Medulla oblongata (tissue), 1 donor: Measurements from ENCODE around the gene PLCB3.

Experiments
- DNase-seq: peaks from one replicate; pipeline ENCODE4 v3.0.0-alpha.2; 2015; ENCODE audit errors: extremely low spot score

PLCB3 gene

DNA sequence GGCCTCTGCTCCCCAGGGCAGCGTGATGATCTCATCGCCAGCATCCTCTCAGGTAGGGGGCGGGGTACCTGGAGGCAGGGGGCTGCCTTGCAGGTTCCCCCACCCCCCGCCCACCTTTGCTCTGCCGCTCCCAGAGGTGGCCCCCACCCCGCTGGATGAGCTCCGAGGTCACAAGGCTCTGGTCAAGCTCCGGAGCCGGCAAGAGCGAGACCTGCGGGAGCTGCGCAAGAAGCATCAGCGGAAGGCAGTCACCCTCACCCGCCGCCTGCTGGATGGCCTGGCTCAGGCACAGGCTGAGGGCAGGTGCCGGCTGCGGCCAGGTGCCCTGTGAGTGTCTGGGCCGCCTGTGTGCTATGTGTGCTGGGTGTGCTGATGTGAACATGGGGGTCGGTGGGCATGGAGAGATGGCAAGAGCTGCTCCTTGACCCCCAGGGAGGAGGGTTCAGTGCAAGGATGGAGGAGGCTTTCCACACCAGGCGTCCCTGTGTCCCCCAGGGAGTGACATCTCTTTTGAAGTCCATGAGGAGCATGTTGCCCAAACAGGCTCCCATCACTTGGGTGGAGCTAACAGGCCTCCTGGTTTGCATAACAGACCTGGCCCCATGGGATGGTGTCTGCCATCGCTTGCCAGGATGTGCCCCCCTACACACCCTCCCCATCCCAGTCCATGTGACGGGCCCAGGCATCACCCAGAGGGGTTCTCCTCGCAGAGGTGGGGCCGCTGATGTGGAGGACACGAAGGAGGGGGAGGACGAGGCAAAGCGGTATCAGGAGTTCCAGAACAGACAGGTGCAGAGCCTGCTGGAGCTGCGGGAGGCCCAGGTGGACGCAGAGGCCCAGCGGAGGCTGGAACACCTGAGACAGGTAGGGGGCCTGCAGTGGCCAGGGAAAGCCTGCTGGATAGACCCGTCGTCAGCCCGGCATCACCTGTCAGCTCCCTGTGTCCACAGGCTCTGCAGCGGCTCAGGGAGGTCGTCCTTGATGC lies 14.1 kb downstream of the PLCB3 start:
- no peak for DNase-seq

- no peak for DNase-seq
Measured at GRCh38 chr11:64266339-64266738, 15.0 kb downstream of the PLCB3 start.

- no peak for DNase-seq
Measured at GRCh38 chr11:64267207-64267945, 16.0 kb downstream of the PLCB3 start.

- peak; percentile 22 for DNase-seq
Measured at GRCh38 chr11:64268025-64268892, 16.9 kb downstream of the PLCB3 start.

DNA sequence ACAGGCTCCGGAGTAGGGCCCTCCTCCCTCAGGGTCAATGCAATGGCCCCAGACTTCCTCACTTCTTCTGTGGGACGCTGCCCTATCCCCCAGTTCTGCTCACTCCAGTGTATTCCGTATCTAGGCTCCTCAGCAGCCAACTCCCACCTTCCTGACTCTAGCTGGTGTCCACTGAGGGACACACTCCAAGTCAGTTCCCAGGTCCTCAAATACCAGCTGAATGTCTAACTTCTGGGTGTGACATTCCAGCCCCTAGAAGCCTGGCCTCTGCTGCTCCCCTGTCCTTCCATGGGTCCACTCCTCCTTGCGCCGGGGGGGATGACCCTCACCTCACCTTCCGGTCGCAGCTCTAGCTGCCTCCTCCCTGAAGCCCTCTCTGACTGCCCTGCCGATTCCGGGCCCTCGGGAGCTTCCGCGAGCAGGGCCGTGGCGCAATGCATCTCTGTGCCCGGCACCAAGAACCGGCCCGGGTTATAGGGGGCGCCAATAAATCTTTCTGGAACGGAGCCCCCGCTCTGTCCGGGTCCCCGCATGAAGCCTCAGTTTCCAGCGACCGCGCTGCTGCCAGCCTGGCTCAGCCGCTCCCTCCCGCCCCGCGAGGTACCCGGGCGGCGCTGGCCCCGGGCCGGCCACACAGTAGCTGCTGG lies 17.7 kb downstream of the PLCB3 start:
- peak; percentile 33 for DNase-seq

DNA sequence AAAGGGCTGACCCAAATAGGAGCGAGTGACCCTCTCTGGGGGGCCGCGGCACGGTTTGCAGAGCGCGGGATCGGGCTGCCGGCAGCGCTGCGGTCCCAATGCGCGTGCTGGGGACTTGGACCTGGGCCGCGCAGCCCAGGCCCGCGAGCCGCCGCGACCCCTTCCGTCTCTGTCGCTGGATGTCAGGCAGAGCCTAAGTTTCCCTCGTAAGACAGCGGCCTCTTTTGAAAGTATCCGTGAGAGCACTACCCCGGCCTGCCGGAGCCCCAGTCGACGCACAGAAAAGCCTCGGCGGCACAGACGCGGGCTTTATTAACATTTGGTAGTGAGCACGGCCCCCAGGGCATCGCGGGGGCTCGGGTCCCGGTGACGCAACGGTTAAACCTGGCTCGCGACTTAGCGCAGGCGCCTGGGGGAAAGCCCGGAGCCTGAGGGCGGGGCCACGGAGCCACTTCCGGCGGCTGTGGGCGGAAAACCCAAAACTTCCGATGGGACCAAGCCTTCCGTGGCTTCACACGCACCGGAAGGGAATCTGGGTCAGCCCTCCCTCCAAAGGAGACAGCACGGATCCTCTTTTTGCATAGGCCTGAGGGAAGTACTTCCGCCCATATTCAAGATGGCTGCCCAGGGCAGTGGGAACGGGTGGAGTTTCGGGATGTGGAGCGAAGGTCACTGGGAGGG lies 18.4 kb downstream of the PLCB3 start:
- peak; percentile 100 for DNase-seq

DNA sequence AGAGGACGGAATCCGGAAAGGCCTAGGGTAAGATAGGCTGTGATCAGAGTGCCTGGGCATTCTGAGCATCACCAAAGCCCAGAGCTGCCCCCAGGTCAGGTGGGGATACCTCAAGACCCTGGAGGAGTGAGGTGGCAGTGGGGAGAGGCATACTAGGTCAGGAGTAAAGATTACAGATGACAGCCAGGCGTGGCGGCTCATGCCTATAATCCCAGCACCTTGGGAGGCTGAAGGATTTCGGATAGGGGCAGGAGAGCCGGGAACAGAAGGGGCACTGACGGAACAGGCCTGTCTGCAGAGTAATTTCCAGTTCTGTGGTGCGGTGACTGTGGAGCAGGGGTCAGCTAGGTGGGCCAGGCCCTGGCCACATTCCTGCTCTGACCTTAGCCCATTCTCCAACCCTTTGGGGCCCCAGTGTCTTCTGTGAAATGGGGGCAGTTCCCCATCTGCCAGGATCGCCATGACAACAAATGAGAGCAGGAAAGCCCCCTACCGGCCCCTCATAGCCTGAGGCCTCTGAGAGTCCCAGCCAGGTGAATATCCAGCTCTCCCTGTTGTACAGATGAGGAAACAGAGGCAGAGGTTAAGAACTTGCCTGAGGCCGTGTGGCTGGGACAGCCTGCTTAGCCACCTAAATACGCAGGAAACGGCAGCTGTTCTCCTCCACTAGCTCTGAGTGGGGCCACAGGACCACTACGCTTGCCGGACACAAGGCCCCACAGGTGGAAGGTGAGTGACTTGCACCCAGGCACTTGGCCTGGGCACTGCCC lies 23.9 kb downstream of the PLCB3 start:
- DNase-seq = no peak

DNA sequence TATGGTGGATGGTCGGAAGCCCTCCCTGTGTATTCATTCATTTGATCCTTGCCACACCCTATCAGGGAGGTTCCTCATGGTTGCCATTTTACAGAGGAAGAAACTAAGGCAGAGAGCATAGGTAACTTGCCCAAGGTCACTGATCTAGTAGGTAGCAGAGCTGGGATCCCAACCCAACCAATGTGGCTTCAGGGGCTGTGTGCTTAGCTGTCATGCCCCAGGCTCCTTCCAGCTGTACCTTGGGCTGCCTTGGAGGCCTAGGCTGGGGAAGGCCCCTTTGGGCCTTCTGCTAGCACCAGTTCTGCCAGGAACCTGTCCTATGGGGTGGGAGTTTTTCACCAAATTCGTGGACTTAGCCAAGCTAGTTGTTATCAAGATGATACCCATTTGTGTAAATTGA lies 24.5 kb downstream of the PLCB3 start:
- DNase-seq = no peak

DNA sequence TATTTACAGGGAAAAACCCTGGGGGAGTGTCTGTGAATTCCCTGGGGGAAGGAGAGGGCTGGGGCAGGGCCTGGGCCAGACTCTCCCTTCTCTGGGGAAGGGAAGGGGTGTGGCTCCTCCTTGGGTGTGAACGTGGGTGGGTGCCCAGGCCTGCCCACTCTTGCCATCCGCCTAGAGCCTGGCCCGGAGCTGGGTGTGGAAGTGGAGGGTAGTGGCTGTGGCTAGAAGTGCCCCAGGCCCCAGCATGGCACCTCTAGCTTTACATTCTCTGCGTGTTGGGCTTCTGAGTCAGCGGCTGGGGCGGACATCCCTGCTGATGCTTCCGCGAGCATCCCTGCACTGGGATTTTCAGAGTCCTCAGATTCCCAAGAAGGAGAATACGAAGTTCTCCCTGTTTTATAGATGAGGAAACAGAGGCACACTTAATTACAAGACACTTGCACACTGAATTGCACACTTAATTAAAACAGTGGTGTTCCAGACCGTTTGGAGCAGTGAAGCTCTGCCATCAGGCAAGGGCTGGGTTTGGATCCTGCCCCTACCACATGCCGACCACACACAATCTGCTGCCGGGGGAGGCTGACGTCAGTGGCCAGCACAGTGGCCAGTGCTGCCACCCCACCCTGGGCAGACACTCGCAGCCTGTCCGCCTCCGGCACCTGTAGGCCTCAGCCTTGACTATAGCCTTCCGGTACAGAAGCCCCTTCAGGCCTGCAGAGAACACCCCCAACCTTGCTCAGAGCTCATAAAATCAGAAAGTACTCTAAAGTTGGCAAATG lies 25.5 kb downstream of the PLCB3 start:
- DNase-seq = no peak

- DNase-seq = no peak
Measured at GRCh38 chr11:64278576-64279190, 27.4 kb downstream of the PLCB3 start.

GRCh38 chr11:64281957-64282770 lies 30.8 kb downstream of the PLCB3 start:
- no peak for DNase-seq

GRCh38 chr11:64283092-64283491 lies 31.8 kb downstream of the PLCB3 start:
- DNase-seq = no peak

GRCh38 chr11:64284048-64284961 lies 33.0 kb downstream of the PLCB3 start, which contains the start of gene BAD:
Gene BAD (minus strand): TSS chr11:64284665. CDS start chr11:64284368, 297 bp downstream.
- peak; percentile 98 for DNase-seq

GRCh38 chr11:64284962-64285884 lies 33.9 kb downstream of the PLCB3 start, which contains the start of gene GPR137:
Gene GPR137 (plus strand): TSS chr11:64285848. CDS start chr11:64286525, 677 bp downstream.
- peak; percentile 89 for DNase-seq
